Left ventricle myocardium inferior (tissue), 1 donor: ENCODE results near the gene CHCHD4. TPM values are rescaled to one million over a fixed set of nuclear protein-coding genes. Genes with fewer than 3 reads are reported as not detected.

Source experiments
- DNase-seq: peaks from one replicate; pipeline ENCODE4 v3.0.0-alpha.2; 2020
- H3K27ac ChIP-seq: fragments of 200-600 bp; replicated peaks from 2 replicates; pipeline ENCODE4 v1.8.0; 2021
- H3K27me3 ChIP-seq: fragments of 200-600 bp; 2 replicates; pipeline ENCODE4 v1.8.0; 2021; ENCODE audit warnings: low read depth
- H3K36me3 ChIP-seq: fragments of 200-600 bp; 2 replicates; pipeline ENCODE4 v1.8.0; 2021
- H3K4me1 ChIP-seq: fragments of 200-600 bp; 2 replicates; pipeline ENCODE4 v1.8.0; 2021
- H3K4me3 ChIP-seq: fragments of 200-600 bp; 2 replicates; pipeline ENCODE4 v1.8.0; 2021; ENCODE audit warnings: mild to moderate bottlenecking, moderate library complexity
- H3K9me3 ChIP-seq: fragments of 200-600 bp; replicated peaks from 2 replicates; pipeline ENCODE4 v1.8.0; 2021
- CTCF ChIP-seq: fragments of 200-600 bp; IDR thresholded peaks from 2 replicates; pipeline ENCODE4 v1.8.0; 2021; ENCODE audit warnings: antibody characterized with exemption, mild to moderate bottlenecking, borderline replicate concordance
- intact Hi-C: fragments of 100-400 bp; cut with micrococcal nuclease; formaldehyde crosslinking; loops from one replicate; pipeline ENCODE4 v1.11.0; 2022
- total RNA-seq: library from RNA; stranded (reverse); fragmentation: NEBNext Ultra II Directional; extraction: Animal tissue kit (Norgen Biotek cat#: 25700); gene quantifications from one replicate; pipeline ENCODE4 v1.2.1, GENCODE V29; 2021
- donor health status: DM: no; HTN: yes; CAD: no; lungs with severe emphysema.

Gene CHCHD4
- total RNA-seq, 1 donor from 2014 or later, result 37.6 TPM

- peaks cover 100% of the 10 kb centered on the region for H3K36me3 ChIP-seq
- no peak overlapping the region for H3K27ac ChIP-seq
- no peak for DNase-seq
Observed at GRCh38 chr3:14166877-14167603, 42.4 kb upstream of the CHCHD4 start.

GRCh38 chr3:14162178-14162577 is 37.5 kb upstream of the CHCHD4 start:
- intact Hi-C loops, result no loop called here
- DNase-seq, result no peak
- H3K27me3 ChIP-seq, result no peaks in the 10 kb centered on the region
- H3K27ac ChIP-seq, result no peak overlapping the region
- peaks cover 18% of the 10 kb centered on the region for H3K9me3 ChIP-seq
- H3K4me1 ChIP-seq, result no peaks in the 10 kb centered on the region
- no peak for TF ChIP-seq CTCF
- H3K4me3 ChIP-seq, result no peak overlapping the region
- peaks cover 100% of the 10 kb centered on the region for H3K36me3 ChIP-seq

More at GRCh38 chr3:14166877-14167603, 42.4 kb upstream of the CHCHD4 start:
- Histone ChIP-seq H3K4me1 (no peaks in the 10 kb centered on the region), H3K9me3 (peaks cover 4% of the 10 kb centered on the region), H3K27me3 (no peaks in the 10 kb centered on the region), H3K4me3 (no peak overlapping the region)
- no peak for TF ChIP-seq CTCF
- intact Hi-C loops, result no loop called here

GRCh38 chr3:14161282-14161681 is 36.6 kb upstream of the CHCHD4 start:
- TF ChIP-seq CTCF, result no peak
- peaks cover 100% of the 10 kb centered on the region for H3K36me3 ChIP-seq
- no peak overlapping the region for H3K4me3 ChIP-seq
- no peak for DNase-seq
- H3K9me3 ChIP-seq, result peaks cover 18% of the 10 kb centered on the region
- no peaks in the 10 kb centered on the region for H3K27me3 ChIP-seq
- intact Hi-C loops, result no loop called here
- no peaks in the 10 kb centered on the region for H3K4me1 ChIP-seq
- no peak overlapping the region for H3K27ac ChIP-seq

- no peak overlapping the region for H3K4me3 ChIP-seq
- peaks cover 97% of the 10 kb centered on the region for H3K36me3 ChIP-seq
- TF ChIP-seq CTCF, result no peak
- intact Hi-C loops, result no loop called here
- H3K9me3 ChIP-seq, result peaks cover 18% of the 10 kb centered on the region
- H3K27me3 ChIP-seq, result no peaks in the 10 kb centered on the region
- no peak overlapping the region for H3K27ac ChIP-seq
- DNase-seq, result no peak
- H3K4me1 ChIP-seq, result no peaks in the 10 kb centered on the region
Observed at GRCh38 chr3:14159426-14159825, 34.8 kb upstream of the CHCHD4 start.

- Histone ChIP-seq H3K9me3 (peaks cover 18% of the 10 kb centered on the region), H3K4me1 (no peaks in the 10 kb centered on the region), H3K36me3 (peaks cover 93% of the 10 kb centered on the region), H3K27ac (no peak overlapping the region), H3K27me3 (no peaks in the 10 kb centered on the region), H3K4me3 (no peak overlapping the region)
- no peak for DNase-seq
- no peak for TF ChIP-seq CTCF
- intact Hi-C loops, result no loop called here
Observed at GRCh38 chr3:14158370-14158769, 33.7 kb upstream of the CHCHD4 start.
